ENCODE data around the gene GSE1. TPM values are rescaled to one million over a fixed set of nuclear protein-coding genes. Genes with fewer than 3 reads are reported as not detected.

GSE1 gene
- polyA plus RNA-seq, 1 donor (not counting 4 experiments of a cell fraction or from before 2014, with no cell fraction given), result 5.0 TPM

GRCh38 chr16:85605912-85606841 is 6.9 kb upstream of the GSE1 start:
- Histone ChIP-seq H3K4me3 (ENCODE audit: control insufficient read depth in 2 of 3, extremely low read depth in 1 of 3, insufficient read depth in 2 of 3, low read depth in 1 of 3, low read length in 3 of 3) (no peak overlapping the region), H3K4me1 (ENCODE audit: control insufficient read depth, extremely low read depth, insufficient read depth, low read length) (peaks cover 10% of the 10 kb centered on the region), H3K27ac (ENCODE audit: control insufficient read depth, insufficient read depth, low read length) (no peak overlapping the region), H2AFZ (ENCODE audit: control insufficient read depth, low read length) (no peak overlapping the region), H3K36me3 (ENCODE audit: control insufficient read depth in 2 of 2, extremely low read depth in 1 of 2, insufficient read depth in 2 of 2, low read length in 2 of 2) (no peaks in the 10 kb centered on the region), H3K4me2 (ENCODE audit: control insufficient read depth, extremely low read depth, insufficient read depth, low read depth, low read length) (no peak overlapping the region), H3K27me3 (ENCODE audit: control insufficient read depth, extremely low read depth, insufficient read depth, low read length) (peaks cover 15% of the 10 kb centered on the region), H3K9ac (ENCODE audit: control insufficient read depth, extremely low read depth, insufficient read depth, low read length) (no peak overlapping the region), H4K20me1 (ENCODE audit: control insufficient read depth, extremely low read depth, insufficient read depth, low read length) (peaks cover 14% of the 10 kb centered on the region), H3K9me3 (ENCODE audit: control insufficient read depth, low read depth, low read length) (no peaks in the 10 kb centered on the region), H3K9me1 (ENCODE audit: control insufficient read depth, extremely low read depth, insufficient read depth, low read length) (no peaks in the 10 kb centered on the region), H3K79me2 (ENCODE audit: control insufficient read depth, insufficient read depth, low read length) (no peaks in the 10 kb centered on the region)
- dilution Hi-C loops (cut with MboI; ENCODE audit: extremely low pct_ligation_motif_present, low sequenced_read_pairs), result no loop called here
- TF ChIP-seq EZH2 (IDR thresholded peaks at IDR 0.05; ENCODE audit: low read length), result no peak
- TF ChIP-seq, protein P1, sequence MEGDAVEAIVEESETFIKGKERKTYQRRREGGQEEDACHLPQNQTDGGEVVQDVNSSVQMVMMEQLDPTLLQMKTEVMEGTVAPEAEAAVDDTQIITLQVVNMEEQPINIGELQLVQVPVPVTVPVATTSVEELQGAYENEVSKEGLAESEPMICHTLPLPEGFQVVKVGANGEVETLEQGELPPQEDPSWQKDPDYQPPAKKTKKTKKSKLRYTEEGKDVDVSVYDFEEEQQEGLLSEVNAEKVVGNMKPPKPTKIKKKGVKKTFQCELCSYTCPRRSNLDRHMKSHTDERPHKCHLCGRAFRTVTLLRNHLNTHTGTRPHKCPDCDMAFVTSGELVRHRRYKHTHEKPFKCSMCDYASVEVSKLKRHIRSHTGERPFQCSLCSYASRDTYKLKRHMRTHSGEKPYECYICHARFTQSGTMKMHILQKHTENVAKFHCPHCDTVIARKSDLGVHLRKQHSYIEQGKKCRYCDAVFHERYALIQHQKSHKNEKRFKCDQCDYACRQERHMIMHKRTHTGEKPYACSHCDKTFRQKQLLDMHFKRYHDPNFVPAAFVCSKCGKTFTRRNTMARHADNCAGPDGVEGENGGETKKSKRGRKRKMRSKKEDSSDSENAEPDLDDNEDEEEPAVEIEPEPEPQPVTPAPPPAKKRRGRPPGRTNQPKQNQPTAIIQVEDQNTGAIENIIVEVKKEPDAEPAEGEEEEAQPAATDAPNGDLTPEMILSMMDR (optimal IDR thresholded peaks at IDR 0.05 in 1 of 3, IDR thresholded peaks at IDR 0.05 in 1 of 3, conservative IDR thresholded peaks at IDR 0.05 in 1 of 3; ENCODE audit: extremely low read depth in 1 of 3, insufficient read depth in 2 of 3, low read length in 3 of 3), result no peak
- no peak for FAIRE-seq
- no peak for DNase-seq (ENCODE audit: low read depth, low spot score)

DNA sequence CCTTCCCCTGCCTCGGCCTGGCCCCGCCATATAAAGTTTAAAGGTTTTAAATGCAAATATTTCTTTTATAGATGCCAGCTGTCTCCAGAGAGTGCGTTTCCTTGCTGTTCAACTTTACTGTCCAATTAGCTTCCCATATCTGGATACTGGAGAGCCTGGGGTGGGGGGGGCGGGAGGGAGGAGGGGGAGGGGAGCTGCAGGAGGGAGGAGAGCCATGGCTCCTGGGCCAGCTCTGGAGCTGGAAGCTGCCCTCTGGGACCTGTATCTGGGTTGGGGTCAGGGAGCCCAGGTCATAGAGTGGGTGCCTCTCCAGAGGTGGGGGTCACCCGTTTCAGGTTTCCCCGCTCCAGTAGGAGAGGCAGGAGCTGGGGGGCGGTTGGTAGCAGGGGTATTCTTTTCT is 6.2 kb upstream of the GSE1 start:
- Histone ChIP-seq H3K4me1 (ENCODE audit: control insufficient read depth, extremely low read depth, insufficient read depth, low read length) (peaks cover 10% of the 10 kb centered on the region), H3K79me2 (ENCODE audit: control insufficient read depth, insufficient read depth, low read length) (no peaks in the 10 kb centered on the region), H3K27ac (ENCODE audit: control insufficient read depth, insufficient read depth, low read length) (no peak overlapping the region), H3K4me3 (ENCODE audit: control insufficient read depth in 2 of 3, extremely low read depth in 1 of 3, insufficient read depth in 2 of 3, low read depth in 1 of 3, low read length in 3 of 3) (no peak overlapping the region), H3K9me1 (ENCODE audit: control insufficient read depth, extremely low read depth, insufficient read depth, low read length) (no peaks in the 10 kb centered on the region), H2AFZ (ENCODE audit: control insufficient read depth, low read length) (no peak overlapping the region), H4K20me1 (ENCODE audit: control insufficient read depth, extremely low read depth, insufficient read depth, low read length) (peaks cover 14% of the 10 kb centered on the region), H3K27me3 (ENCODE audit: control insufficient read depth, extremely low read depth, insufficient read depth, low read length) (peaks cover 15% of the 10 kb centered on the region), H3K9ac (ENCODE audit: control insufficient read depth, extremely low read depth, insufficient read depth, low read length) (no peak overlapping the region), H3K9me3 (ENCODE audit: control insufficient read depth, low read depth, low read length) (no peaks in the 10 kb centered on the region), H3K36me3 (ENCODE audit: control insufficient read depth in 2 of 2, extremely low read depth in 1 of 2, insufficient read depth in 2 of 2, low read length in 2 of 2) (no peaks in the 10 kb centered on the region), H3K4me2 (ENCODE audit: control insufficient read depth, extremely low read depth, insufficient read depth, low read depth, low read length) (no peak overlapping the region)
- no peak for TF ChIP-seq EZH2 (IDR thresholded peaks at IDR 0.05; ENCODE audit: low read length)
- TF ChIP-seq, protein P1 (optimal IDR thresholded peaks at IDR 0.05 in 1 of 3, IDR thresholded peaks at IDR 0.05 in 1 of 3, conservative IDR thresholded peaks at IDR 0.05 in 1 of 3; ENCODE audit: extremely low read depth in 1 of 3, insufficient read depth in 2 of 3, low read length in 3 of 3), result no peak
- FAIRE-seq (no peak), DNase-seq (ENCODE audit: low read depth, low spot score) (no peak)
- dilution Hi-C loops (cut with MboI; ENCODE audit: extremely low pct_ligation_motif_present, low sequenced_read_pairs), result no loop called here

Data from keratinocyte (primary cell).